Activated naive CD8-positive, alpha-beta T cell treated with anti-CD3 and anti-CD28 coated beads, Interleukin-2, amount 10 ng/mL, durations not matched to agents 7 days and 5 days (primary cell): ENCODE measurements around the gene POU3F2. TPM values are rescaled to one million over a fixed set of nuclear protein-coding genes. Genes with fewer than 3 reads are reported as not detected.

Experiments used
- ATAC-seq: fragments of 150-1000 bp; cut with Tn5 transposase; one replicate; pipeline ENCODE4 v1.10.0; 2021; ENCODE audit warnings: low read depth, moderate library complexity
- POLR2A ChIA-PET: fragments of 350-600 bp; sonication (Branson Sonifier 250); formaldehyde crosslinking; loops from one replicate; lab custom pipeline; 2021; ENCODE audit warnings: antibody characterized with exemption; lab: Charles Lee
- DNase-seq: peaks from one replicate; pipeline ENCODE4 v3.0.0; 2021
- H3K27ac Mint-ChIP-seq: one replicate; pipeline ENCODE4 v1.8.0; 2022; ENCODE audit warnings: mild to moderate bottlenecking, mixed read lengths
- H3K27me3 Mint-ChIP-seq: one replicate; pipeline ENCODE4 v1.8.0; 2022; ENCODE audit warnings: mild to moderate bottlenecking, moderate library complexity, mixed read lengths
- H3K36me3 Mint-ChIP-seq: one replicate; pipeline ENCODE4 v1.8.0; 2021; ENCODE audit warnings: mild to moderate bottlenecking, mixed read lengths
- H3K4me1 Mint-ChIP-seq: one replicate; pipeline ENCODE4 v1.8.0; 2021; ENCODE audit warnings: mixed read lengths
- H3K4me3 Mint-ChIP-seq: one replicate; pipeline ENCODE4 v1.8.0; 2022; ENCODE audit warnings: mild to moderate bottlenecking, moderate library complexity, mixed read lengths
- H3K9me3 Mint-ChIP-seq: one replicate; pipeline ENCODE4 v1.8.0; 2021; ENCODE audit warnings: mixed read lengths
- total RNA-seq, 2 experiments: library from RNA; stranded (reverse); gene quantifications; one replicate each; pipeline ENCODE4 v1.2.3, GENCODE V29; 2021

The POU3F2 gene
- total RNA-seq, 2 experiments from 2014 or later = not detected

GRCh38 chr6:98835149-98836024, 1.0 kb downstream of the POU3F2 start:
- POLR2A ChIA-PET = no interaction called here
- ATAC-seq (no peak), DNase-seq (peak; percentile 49)
- Mint-ChIP-seq H3K9me3 (no peaks in the 10 kb centered on the region), H3K27ac (no peak overlapping the region), H3K27me3 (peaks cover 81% of the 10 kb centered on the region), H3K4me3 (peak overlapping the region; percentile 7), H3K36me3 (peaks cover 1% of the 10 kb centered on the region), H3K4me1 (peaks cover 25% of the 10 kb centered on the region)

DNA sequence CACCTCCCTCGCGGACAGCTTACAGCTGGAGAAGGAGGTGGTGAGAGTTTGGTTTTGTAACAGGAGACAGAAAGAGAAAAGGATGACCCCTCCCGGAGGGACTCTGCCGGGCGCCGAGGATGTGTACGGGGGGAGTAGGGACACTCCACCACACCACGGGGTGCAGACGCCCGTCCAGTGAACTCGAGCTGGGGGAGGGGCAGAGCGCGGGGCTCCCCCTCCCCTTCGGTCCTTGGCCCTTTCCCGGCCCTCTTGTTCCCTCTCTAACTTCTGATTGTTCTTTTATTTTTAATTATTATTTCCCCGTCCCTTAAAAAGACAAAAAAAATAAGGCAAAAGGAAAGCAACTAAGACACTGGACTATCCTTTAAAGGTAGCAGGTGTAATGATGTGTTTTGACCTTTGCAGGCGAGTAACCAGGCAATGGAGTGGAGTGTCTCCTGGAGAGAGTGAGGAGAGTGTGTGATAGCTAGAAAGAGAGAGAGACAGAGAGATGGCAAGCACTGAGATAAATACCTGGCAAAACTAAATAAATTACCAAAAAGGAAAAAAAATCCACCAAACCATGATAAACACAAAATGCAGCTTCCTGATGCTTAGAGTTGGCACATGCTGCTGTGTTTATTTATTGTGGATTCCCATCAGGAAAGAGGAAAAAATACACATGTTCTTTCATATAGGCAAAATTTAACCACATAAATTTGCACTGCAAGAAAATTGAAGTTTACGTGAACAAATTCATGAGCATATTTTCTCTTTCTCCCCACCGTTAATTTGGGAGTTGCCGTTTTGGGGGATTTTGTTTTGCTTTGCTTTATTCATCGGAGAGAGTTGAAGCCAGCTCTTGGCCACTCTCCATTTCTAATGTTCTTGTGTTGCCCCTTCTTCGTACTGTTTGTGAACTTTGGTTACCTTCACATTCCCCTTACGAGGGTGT, 1.9 kb downstream of the POU3F2 start:
- POLR2A ChIA-PET = no interaction called here

DNA sequence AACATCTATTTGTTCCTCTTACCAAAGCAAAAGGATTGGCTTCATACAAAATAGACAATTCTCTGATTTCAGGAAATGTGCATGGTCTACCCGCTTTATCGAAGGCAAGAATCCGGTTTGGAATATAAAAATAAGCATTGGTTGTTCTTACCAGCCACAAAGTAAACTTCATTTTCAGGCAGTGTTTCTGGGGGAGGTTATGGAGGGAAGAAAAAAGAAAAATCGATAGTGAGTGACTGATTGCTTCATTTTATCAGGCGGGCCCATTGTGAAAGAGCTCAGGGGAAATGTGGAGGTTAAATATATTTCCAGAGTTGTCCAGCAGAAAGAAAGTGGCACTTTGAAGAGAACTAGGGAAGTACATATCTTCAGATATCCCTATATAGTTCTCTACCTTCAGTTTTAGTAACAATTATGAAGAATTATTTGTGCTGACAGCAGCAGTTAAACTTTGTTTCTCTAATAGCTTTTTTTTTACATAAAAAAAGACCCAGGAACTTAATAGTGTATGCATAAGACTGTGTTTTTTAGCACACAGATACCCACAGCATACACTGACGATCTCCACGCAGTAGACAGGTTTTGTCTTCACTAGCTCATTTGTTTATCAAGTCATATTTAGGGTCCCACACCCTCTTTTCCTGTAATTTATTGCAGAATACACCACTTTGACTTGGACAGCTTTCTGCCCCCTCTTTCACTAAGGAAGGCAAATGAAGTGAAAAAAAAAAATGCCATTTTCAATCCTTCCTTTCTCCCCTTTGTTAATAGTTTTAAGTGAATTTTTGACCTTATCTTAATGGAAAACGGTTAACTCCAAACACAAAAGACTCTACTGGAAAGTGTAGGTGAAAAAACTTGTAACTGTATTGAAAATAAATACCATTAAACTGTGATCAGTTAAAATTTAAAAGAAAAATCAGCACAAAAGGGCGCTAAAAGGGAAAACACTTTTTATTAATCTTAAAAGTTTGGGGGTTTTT, 2.9 kb downstream of the POU3F2 start:
- DNase-seq (no peak), ATAC-seq (no peak)
- Mint-ChIP-seq H3K9me3 (no peaks in the 10 kb centered on the region), H3K27ac (no peak overlapping the region), H3K4me3 (no peak overlapping the region), H3K36me3 (peaks cover 1% of the 10 kb centered on the region), H3K27me3 (peaks cover 81% of the 10 kb centered on the region), H3K4me1 (peaks cover 21% of the 10 kb centered on the region)
- POLR2A ChIA-PET = no interaction called here

More for the DNA sequence above, 1.9 kb downstream of the POU3F2 start:
- H3K36me3 Mint-ChIP-seq = peaks cover 1% of the 10 kb centered on the region
- H3K4me1 Mint-ChIP-seq = peaks cover 23% of the 10 kb centered on the region
- peak overlapping the region; percentile 7 for H3K4me3 Mint-ChIP-seq
- DNase-seq (no peak), ATAC-seq (no peak)
- no peak overlapping the region for H3K27ac Mint-ChIP-seq
- H3K9me3 Mint-ChIP-seq = no peaks in the 10 kb centered on the region
- peaks cover 78% of the 10 kb centered on the region for H3K27me3 Mint-ChIP-seq

- ATAC-seq = no peak
- Mint-ChIP-seq H3K4me1 (peaks cover 18% of the 10 kb centered on the region), H3K4me3 (no peak overlapping the region), H3K27me3 (peaks cover 82% of the 10 kb centered on the region), H3K36me3 (peaks cover 3% of the 10 kb centered on the region), H3K27ac (no peak overlapping the region), H3K9me3 (no peaks in the 10 kb centered on the region)
- POLR2A ChIA-PET = no interaction called here
- DNase-seq = no peak
These were observed 3.7 kb downstream of the POU3F2 start for GRCh38 chr6:98838032-98838431.

DNA sequence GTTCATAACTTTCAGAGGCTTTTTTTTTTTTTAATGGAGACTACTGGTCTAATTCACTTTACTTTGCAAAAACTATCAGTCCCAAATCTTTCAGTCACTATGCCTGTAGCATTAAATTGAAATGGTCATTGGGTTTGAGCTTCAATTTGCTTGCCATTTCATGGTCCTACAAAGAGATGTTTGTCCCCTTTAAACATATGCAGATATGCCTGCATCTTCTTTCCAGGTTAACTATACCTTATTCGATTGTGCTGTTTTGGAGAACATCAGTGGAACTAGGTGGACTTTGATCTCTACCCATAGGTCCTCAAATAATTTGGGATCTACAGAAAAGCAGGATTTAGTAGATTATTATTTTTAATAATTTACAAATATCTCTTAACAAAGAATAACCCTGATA, 4.6 kb downstream of the POU3F2 start:
- peaks cover 81% of the 10 kb centered on the region for H3K27me3 Mint-ChIP-seq
- H3K9me3 Mint-ChIP-seq = no peaks in the 10 kb centered on the region
- POLR2A ChIA-PET = no interaction called here
- no peak overlapping the region for H3K27ac Mint-ChIP-seq
- no peak overlapping the region for H3K4me3 Mint-ChIP-seq
- H3K36me3 Mint-ChIP-seq = peaks cover 3% of the 10 kb centered on the region
- peaks cover 11% of the 10 kb centered on the region for H3K4me1 Mint-ChIP-seq
- DNase-seq = no peak
- no peak for ATAC-seq

DNA sequence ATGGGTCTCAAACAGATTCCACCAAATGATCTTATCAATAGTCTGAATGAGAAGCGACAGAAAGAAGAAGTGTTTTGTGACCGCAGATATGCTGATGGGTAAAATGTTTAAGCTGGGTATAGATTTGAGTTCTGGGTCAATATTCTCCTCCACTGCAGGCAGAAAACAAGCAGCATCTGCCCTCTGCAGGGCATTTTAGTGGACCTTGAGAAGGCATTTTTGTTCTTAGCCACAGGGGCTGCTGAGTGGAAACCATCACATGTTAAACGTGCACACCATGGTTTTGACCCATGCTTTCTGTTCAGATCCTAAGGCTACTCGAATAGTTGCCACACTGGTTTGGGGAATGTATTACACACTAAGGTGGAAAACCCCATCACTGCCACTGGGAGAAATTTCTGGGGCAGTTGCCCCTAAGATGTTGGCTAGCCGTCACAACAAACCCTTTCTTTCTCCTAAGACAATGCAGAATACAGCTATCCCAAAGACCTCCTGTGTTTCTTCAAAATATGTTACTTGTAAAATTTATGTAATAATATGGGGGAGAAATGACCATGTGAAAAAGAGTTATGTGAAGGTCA, 5.5 kb downstream of the POU3F2 start:
- H3K9me3 Mint-ChIP-seq = no peaks in the 10 kb centered on the region
- DNase-seq (no peak), ATAC-seq (no peak)
- peaks cover 3% of the 10 kb centered on the region for H3K36me3 Mint-ChIP-seq
- no peak overlapping the region for H3K27ac Mint-ChIP-seq
- POLR2A ChIA-PET = no interaction called here
- H3K27me3 Mint-ChIP-seq = peaks cover 83% of the 10 kb centered on the region
- H3K4me3 Mint-ChIP-seq = no peak overlapping the region
- H3K4me1 Mint-ChIP-seq = peaks cover 14% of the 10 kb centered on the region

- Mint-ChIP-seq H3K4me3 (no peak overlapping the region), H3K9me3 (no peaks in the 10 kb centered on the region), H3K27me3 (peaks cover 87% of the 10 kb centered on the region), H3K4me1 (peaks cover 14% of the 10 kb centered on the region), H3K27ac (no peak overlapping the region), H3K36me3 (peaks cover 3% of the 10 kb centered on the region)
- DNase-seq = no peak
- ATAC-seq = no peak
- POLR2A ChIA-PET = no interaction called here
These were observed 6.0 kb downstream of the POU3F2 start for GRCh38 chr6:98840385-98840784.

GRCh38 chr6:98840996-98841513, 6.7 kb downstream of the POU3F2 start:
- peaks cover 17% of the 10 kb centered on the region for H3K4me1 Mint-ChIP-seq
- H3K4me3 Mint-ChIP-seq = no peak overlapping the region
- POLR2A ChIA-PET = no interaction called here
- H3K27ac Mint-ChIP-seq = no peak overlapping the region
- H3K27me3 Mint-ChIP-seq = peaks cover 87% of the 10 kb centered on the region
- ATAC-seq = no peak
- H3K36me3 Mint-ChIP-seq = peaks cover 3% of the 10 kb centered on the region
- no peaks in the 10 kb centered on the region for H3K9me3 Mint-ChIP-seq
- DNase-seq = no peak

GRCh38 chr6:98841621-98842341, 7.4 kb downstream of the POU3F2 start:
- Mint-ChIP-seq H3K36me3 (peaks cover 2% of the 10 kb centered on the region), H3K9me3 (no peaks in the 10 kb centered on the region), H3K27me3 (peaks cover 85% of the 10 kb centered on the region), H3K27ac (no peak overlapping the region), H3K4me1 (peaks cover 15% of the 10 kb centered on the region), H3K4me3 (no peak overlapping the region)
- POLR2A ChIA-PET = no interaction called here
- DNase-seq (no peak), ATAC-seq (no peak)

DNA sequence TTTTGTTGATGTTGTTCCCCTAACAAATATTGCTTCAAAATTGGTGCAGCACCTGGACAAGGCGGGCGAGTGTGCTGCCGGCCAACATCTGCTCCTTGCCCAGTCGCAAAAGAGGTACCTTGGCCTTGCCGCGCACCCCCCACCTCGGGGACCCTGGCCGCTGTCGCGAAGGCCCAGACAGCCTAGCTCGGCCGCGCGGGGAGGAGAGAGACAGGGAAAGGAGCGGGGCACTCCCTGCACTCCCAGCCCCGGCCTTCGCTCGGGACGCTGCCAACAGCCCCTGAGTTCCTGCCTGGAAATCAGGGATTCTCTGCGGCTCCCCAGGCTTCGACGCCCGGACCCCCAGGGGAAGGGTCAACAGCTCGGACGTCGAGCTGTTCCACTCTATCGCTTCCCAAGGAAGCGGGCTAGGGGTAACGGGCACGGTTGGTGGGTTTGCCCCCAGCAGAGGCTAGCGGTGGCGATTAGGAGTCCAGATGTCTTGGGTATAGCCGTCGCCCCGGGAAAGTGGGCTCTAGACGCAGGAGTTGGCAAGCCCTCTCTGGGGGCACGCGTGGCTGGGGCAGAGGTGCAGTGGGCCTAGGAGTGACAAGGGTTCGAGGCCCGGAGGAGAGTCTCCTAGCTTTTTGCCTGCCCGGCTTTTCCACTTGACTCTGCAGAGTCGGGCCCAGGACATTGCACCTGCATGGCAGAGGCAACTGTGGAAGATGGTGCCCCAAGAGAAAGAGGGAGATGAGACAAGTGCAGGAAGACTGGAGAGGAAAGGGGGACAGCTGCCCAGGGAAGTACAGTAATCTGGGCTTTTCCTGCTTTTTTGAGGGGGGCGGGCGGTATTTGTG, 8.2 kb downstream of the POU3F2 start:
- Mint-ChIP-seq H3K27ac (no peak overlapping the region), H3K9me3 (no peaks in the 10 kb centered on the region), H3K4me1 (peaks cover 13% of the 10 kb centered on the region), H3K36me3 (peaks cover 2% of the 10 kb centered on the region), H3K27me3 (peaks cover 85% of the 10 kb centered on the region), H3K4me3 (no peak overlapping the region)
- DNase-seq (no peak), ATAC-seq (no peak)
- POLR2A ChIA-PET = no interaction called here
